ENCODE data around the gene IL1RAPL1. TPM values are rescaled to one million over a fixed set of nuclear protein-coding genes. Genes with fewer than 3 reads are reported as not detected.

Gene IL1RAPL1
- total RNA-seq, 1 donor from 2014 or later: not detected

DNA sequence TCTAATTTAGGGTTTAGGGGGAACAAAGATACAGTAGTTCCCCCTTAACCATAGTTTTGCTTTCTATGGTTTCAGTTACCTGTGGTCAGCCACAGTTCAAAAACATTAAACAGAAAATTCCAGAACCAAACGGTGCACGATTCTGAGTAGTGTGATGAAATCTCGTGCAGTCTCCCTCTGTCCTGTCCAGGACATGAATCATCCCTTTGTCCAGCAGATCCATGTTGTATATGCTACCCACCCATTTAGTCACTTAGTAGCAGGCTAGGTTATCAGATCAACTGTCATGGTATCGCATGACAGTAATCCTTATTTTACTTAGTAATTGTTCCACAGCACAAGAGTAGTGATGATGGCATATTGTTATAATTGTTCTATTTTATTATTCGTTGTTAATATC lies 556.1 kb downstream of the IL1RAPL1 start:
- TF ChIP-seq, protein P1, sequence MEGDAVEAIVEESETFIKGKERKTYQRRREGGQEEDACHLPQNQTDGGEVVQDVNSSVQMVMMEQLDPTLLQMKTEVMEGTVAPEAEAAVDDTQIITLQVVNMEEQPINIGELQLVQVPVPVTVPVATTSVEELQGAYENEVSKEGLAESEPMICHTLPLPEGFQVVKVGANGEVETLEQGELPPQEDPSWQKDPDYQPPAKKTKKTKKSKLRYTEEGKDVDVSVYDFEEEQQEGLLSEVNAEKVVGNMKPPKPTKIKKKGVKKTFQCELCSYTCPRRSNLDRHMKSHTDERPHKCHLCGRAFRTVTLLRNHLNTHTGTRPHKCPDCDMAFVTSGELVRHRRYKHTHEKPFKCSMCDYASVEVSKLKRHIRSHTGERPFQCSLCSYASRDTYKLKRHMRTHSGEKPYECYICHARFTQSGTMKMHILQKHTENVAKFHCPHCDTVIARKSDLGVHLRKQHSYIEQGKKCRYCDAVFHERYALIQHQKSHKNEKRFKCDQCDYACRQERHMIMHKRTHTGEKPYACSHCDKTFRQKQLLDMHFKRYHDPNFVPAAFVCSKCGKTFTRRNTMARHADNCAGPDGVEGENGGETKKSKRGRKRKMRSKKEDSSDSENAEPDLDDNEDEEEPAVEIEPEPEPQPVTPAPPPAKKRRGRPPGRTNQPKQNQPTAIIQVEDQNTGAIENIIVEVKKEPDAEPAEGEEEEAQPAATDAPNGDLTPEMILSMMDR (conservative IDR thresholded peaks at IDR 0.05; ENCODE audit: low read depth, low read length): no peak
- no peak for DNase-seq (ENCODE audit: low read depth)
- no peak overlapping the region for H3K4me3 ChIP-seq (ENCODE audit: low read depth, low read length)

DNA sequence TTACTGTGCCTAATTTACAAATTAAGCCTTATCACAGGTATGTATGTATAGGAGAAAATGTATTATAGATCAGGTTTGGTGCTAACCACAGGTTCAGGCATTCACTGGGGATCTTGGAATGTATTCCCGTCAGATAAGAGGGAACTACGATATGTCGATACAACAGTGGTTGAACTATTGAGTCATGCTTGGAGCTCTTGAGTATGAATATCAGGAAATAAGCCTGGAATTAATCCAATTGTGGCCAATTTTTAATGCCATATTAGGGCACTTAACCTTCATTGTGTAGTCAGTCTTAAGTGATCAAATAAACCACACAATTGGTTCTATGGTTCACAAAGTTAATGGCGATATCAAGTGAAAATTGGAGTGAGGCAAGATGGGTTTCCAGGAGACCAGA lies 556.5 kb downstream of the IL1RAPL1 start:
- TF ChIP-seq, protein P1 (conservative IDR thresholded peaks at IDR 0.05; ENCODE audit: low read depth, low read length): no peak
- H3K4me3 ChIP-seq (ENCODE audit: low read depth, low read length): no peak overlapping the region
- DNase-seq (ENCODE audit: low read depth): no peak

DNA sequence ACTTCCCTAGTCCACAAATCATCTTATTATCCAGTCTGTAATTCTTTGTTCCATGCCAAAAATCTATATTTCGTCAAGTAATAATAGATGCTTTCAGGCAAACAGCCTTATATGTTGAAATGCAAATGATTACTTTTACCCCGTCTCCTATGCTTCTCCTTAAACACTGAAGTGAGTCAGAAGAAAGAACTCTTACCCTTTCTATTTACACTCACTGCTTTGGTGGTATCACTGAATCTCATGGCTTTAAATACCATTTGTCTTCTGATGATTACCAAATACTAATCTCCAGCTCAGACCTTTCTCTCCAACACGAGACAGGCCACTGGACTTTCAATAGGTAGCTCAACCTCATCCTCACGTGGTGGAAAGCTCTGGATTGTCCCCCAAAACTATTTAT lies 558.1 kb downstream of the IL1RAPL1 start:
- no peak overlapping the region for H3K4me3 ChIP-seq (ENCODE audit: low read depth, low read length)
- DNase-seq (ENCODE audit: low read depth): no peak
- TF ChIP-seq, protein P1 (conservative IDR thresholded peaks at IDR 0.05; ENCODE audit: low read depth, low read length): no peak

DNA sequence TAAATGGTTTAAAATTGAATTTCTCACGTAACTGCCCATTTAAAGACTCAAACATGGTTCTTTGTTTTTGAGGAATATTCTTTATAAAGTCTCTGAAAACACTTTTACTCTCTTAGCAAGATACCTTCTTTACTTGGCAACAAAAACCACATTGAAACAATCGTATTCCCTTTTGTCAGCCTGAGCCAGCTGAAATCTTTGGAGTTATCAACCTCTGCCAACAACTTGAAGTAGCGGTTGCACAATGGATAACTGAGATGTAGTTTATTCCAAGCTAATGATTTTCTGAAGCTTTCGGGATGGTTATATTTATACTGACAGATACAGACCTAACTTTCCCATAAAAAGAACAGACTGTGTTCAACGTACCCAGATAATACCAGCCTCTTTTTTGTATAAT lies 561.3 kb downstream of the IL1RAPL1 start:
- DNase-seq (ENCODE audit: low read depth): no peak
- TF ChIP-seq, protein P1 (conservative IDR thresholded peaks at IDR 0.05; ENCODE audit: low read depth, low read length): no peak
- H3K4me3 ChIP-seq (ENCODE audit: low read depth, low read length): no peak overlapping the region

DNA sequence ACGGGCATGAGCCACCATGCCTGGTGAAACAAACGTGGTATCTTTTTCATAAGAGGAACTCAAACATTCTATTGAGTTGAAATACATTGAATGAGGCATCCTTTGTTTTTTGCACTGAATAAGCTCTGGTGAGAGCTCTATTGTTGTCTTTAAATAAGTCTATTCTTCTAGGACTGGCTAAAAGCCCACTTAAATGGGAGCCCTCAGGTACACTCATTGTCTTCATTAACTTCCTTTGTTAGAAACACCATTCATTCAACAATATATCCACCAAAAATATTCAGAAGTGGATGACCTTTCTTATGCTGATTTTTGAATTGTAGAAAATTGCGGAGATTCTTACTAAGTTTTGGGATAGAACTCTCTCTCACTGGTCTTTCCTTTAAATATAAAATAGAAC lies 568.0 kb downstream of the IL1RAPL1 start:
- no peak for DNase-seq (ENCODE audit: low read depth)
- H3K4me3 ChIP-seq (ENCODE audit: low read depth, low read length): no peak overlapping the region
- TF ChIP-seq, protein P1 (conservative IDR thresholded peaks at IDR 0.05; ENCODE audit: low read depth, low read length): no peak

DNA sequence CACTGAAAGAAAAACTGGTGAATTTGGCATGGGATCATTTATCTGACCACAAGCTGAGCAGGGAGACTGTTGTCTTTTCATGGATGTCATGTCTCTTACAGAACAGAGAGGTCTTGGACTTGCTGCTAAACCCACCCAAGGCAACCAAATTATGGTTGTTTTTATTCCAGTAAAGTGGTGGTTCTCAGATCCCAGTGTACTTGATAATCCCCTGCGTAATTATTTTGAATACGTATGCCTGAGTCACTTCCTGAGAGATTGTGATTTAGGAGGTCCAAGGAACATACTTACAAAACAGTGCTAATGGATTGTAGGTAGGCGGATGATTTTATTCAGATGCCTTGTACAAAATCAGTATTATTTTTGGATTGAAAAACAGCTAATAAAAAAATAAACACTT lies 585.6 kb downstream of the IL1RAPL1 start:
- TF ChIP-seq, protein P1 (conservative IDR thresholded peaks at IDR 0.05; ENCODE audit: low read depth, low read length): no peak
- DNase-seq (ENCODE audit: low read depth): no peak
- no peak overlapping the region for H3K4me3 ChIP-seq (ENCODE audit: low read depth, low read length)

DNA sequence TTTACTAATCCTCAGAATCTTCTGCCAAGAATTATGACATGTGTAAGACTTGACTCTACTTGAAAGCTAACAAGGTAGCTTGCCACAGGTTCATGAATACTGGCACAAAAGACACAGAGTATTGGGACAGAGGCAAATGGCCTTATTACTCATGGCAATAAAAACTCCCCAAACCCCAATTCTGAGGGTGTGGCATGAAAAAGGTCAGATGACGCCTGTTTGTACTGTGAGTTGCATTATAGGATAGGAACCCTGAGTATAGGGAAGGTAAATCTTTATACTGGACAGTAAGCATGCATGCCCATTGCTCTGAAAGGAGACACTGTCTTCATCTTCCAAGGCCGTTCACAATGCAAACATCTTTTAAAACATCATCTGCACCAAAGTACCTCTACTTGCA lies 600.0 kb downstream of the IL1RAPL1 start:
- no peak overlapping the region for H3K4me3 ChIP-seq (ENCODE audit: low read depth, low read length)
- TF ChIP-seq, protein P1 (conservative IDR thresholded peaks at IDR 0.05; ENCODE audit: low read depth, low read length): no peak
- DNase-seq (ENCODE audit: low read depth): no peak

Measured in epithelial cell of proximal tubule (primary cell).